ENCODE data around the gene THSD7B.
"Not testable (repeated sequence)": the region's sequence is repeated elsewhere in the genome, so short reads cannot be mapped to it uniquely, and the experiment has no call there.

THSD7B gene

DNA sequence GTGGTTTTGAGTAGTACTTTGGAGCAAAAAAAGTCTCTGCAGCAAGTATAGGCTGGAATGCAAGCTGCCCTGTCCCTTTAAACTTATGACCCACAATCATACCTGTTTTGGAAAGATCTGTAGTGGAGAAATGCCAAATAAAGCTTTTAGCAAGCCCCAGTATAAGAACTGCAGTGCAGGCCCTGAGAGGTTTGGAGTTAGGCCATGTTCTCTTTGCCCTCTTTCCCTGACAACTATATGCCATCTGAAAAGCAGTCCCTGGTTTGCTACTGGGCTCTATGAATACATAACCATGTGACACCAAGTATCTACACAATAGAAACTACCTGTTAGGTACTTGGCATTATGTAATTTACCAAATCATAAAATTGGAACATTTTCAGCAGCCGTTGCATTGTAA, 931.6 kb downstream of the THSD7B start:
- no peak overlapping the region for H3K23ac ChIP-seq (ENCODE audit: low read length)
- no peaks in the 10 kb centered on the region for H3K4me1 ChIP-seq (ENCODE audit: control insufficient read depth in 1 of 2, insufficient read depth in 2 of 2, low read length in 2 of 2)
- no peak overlapping the region for H3K4me2 ChIP-seq (ENCODE audit: low read length)
- no peaks in the 10 kb centered on the region for H3K27me3 ChIP-seq (ENCODE audit: insufficient read depth, low read length)
- no peak overlapping the region for H2BK12ac ChIP-seq (ENCODE audit: low read length)
- H3K27ac ChIP-seq (ENCODE audit: low read depth, low read length): no peak overlapping the region
- no peak overlapping the region for H3K18ac ChIP-seq (ENCODE audit: low read length)
- H3K79me1 ChIP-seq (ENCODE audit: low read length): no peaks in the 10 kb centered on the region
- H3K9ac ChIP-seq (ENCODE audit: low read length): no peak overlapping the region
- no peaks in the 10 kb centered on the region for H3K79me2 ChIP-seq (ENCODE audit: control insufficient read depth, insufficient read depth, low read length, poor library complexity)
- H3K4me3 ChIP-seq (ENCODE audit: low read depth, low read length): no peak overlapping the region
- no CpG with 5 or more reads among the region's 1 CpG for WGBS (ENCODE audit: extremely low coverage, insufficient coverage, insufficient read length)
- H2BK5ac ChIP-seq (ENCODE audit: low read depth, low read length, poor library complexity): no peak overlapping the region
- H4K8ac ChIP-seq (ENCODE audit: low read depth, low read length): no peak overlapping the region
- no peak overlapping the region for H3K4ac ChIP-seq (ENCODE audit: low read depth, low read length)
- no peak overlapping the region for H3K14ac ChIP-seq (ENCODE audit: low read length)
- H3K9me3 ChIP-seq (ENCODE audit: insufficient read depth, low read depth, low read length): no peaks in the 10 kb centered on the region
- no peak for DNase-seq
- no peak overlapping the region for H2BK120ac ChIP-seq (ENCODE audit: insufficient read depth, low read length, poor library complexity)
- H3K36me3 ChIP-seq (ENCODE audit: control insufficient read depth in 1 of 2, insufficient read depth in 2 of 2, low read length in 2 of 2): no peaks in the 10 kb centered on the region
- no peak overlapping the region for H4K12ac ChIP-seq (ENCODE audit: low read depth, low read length)
- no peak overlapping the region for H2AK5ac ChIP-seq (ENCODE audit: low read length)
- H4K91ac ChIP-seq (ENCODE audit: low read depth, low read length): no peak overlapping the region
- H2AFZ ChIP-seq (ENCODE audit: insufficient read depth, low read length, poor library complexity): no peak overlapping the region

- not testable (repeated sequence) for DNase-seq; H3K18ac ChIP-seq (ENCODE audit: low read length); H2AFZ ChIP-seq (ENCODE audit: insufficient read depth, low read length, poor library complexity); H3K79me2 ChIP-seq (ENCODE audit: control insufficient read depth, insufficient read depth, low read length, poor library complexity); H3K27me3 ChIP-seq (ENCODE audit: insufficient read depth, low read length); H2BK12ac ChIP-seq (ENCODE audit: low read length); H4K91ac ChIP-seq (ENCODE audit: low read depth, low read length); H3K9ac ChIP-seq (ENCODE audit: low read length); H3K9me3 ChIP-seq (ENCODE audit: insufficient read depth, low read depth, low read length); H3K79me1 ChIP-seq (ENCODE audit: low read length); H3K4me2 ChIP-seq (ENCODE audit: low read length); H4K8ac ChIP-seq (ENCODE audit: low read depth, low read length); H3K36me3 ChIP-seq (ENCODE audit: control insufficient read depth in 1 of 2, insufficient read depth in 2 of 2, low read length in 2 of 2); H3K4me3 ChIP-seq (ENCODE audit: low read depth, low read length); H3K27ac ChIP-seq (ENCODE audit: low read depth, low read length); H2BK120ac ChIP-seq (ENCODE audit: insufficient read depth, low read length, poor library complexity); H3K23ac ChIP-seq (ENCODE audit: low read length); H4K12ac ChIP-seq (ENCODE audit: low read depth, low read length); H3K4ac ChIP-seq (ENCODE audit: low read depth, low read length); H2BK5ac ChIP-seq (ENCODE audit: low read depth, low read length, poor library complexity); H2AK5ac ChIP-seq (ENCODE audit: low read length); H3K14ac ChIP-seq (ENCODE audit: low read length); H3K4me1 ChIP-seq (ENCODE audit: control insufficient read depth in 1 of 2, insufficient read depth in 2 of 2, low read length in 2 of 2)
- WGBS (ENCODE audit: extremely low coverage, insufficient coverage, insufficient read length): no CpG with 5 or more reads among the region's 1 CpG
Measured at GRCh38 chr2:137700250-137700649, 934.9 kb downstream of the THSD7B start.

DNA sequence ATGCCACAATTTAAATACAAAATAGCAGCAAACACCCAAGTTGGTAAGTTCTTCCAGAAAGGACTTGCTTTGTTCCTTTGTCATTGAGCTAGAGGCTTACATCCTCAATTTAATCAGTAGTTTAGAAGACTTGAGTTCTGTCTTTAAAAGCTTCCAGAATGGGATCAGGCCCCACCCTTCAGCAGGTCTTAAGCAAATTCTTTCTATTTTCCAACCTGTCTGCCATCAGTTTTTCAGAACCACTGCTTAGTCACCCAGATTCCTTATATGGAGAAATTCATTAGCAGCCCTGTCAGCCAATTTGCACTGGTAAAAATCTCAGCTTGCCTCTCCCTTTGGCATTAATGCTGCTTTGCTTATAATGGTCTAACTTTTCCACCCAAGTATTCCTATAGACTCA, 935.3 kb downstream of the THSD7B start:
- Histone ChIP-seq H2AFZ (ENCODE audit: insufficient read depth, low read length, poor library complexity) (no peak overlapping the region), H3K36me3 (ENCODE audit: control insufficient read depth in 1 of 2, insufficient read depth in 2 of 2, low read length in 2 of 2) (no peaks in the 10 kb centered on the region), H3K9me3 (ENCODE audit: insufficient read depth, low read depth, low read length) (no peaks in the 10 kb centered on the region), H3K4me2 (ENCODE audit: low read length) (no peak overlapping the region), H3K4me3 (ENCODE audit: low read depth, low read length) (no peak overlapping the region), H4K8ac (ENCODE audit: low read depth, low read length) (no peak overlapping the region), H3K23ac (ENCODE audit: low read length) (no peak overlapping the region), H4K12ac (ENCODE audit: low read depth, low read length) (no peak overlapping the region), H3K18ac (ENCODE audit: low read length) (no peak overlapping the region), H3K27me3 (ENCODE audit: insufficient read depth, low read length) (no peaks in the 10 kb centered on the region), H4K91ac (ENCODE audit: low read depth, low read length) (no peak overlapping the region), H2BK120ac (ENCODE audit: insufficient read depth, low read length, poor library complexity) (no peak overlapping the region), H2AK5ac (ENCODE audit: low read length) (no peak overlapping the region), H3K9ac (ENCODE audit: low read length) (no peak overlapping the region), H3K79me1 (ENCODE audit: low read length) (no peaks in the 10 kb centered on the region), H3K14ac (ENCODE audit: low read length) (no peak overlapping the region), H2BK12ac (ENCODE audit: low read length) (no peak overlapping the region), H3K27ac (ENCODE audit: low read depth, low read length) (no peak overlapping the region), H3K4ac (ENCODE audit: low read depth, low read length) (no peak overlapping the region), H2BK5ac (ENCODE audit: low read depth, low read length, poor library complexity) (no peak overlapping the region), H3K79me2 (ENCODE audit: control insufficient read depth, insufficient read depth, low read length, poor library complexity) (no peaks in the 10 kb centered on the region), H3K4me1 (ENCODE audit: control insufficient read depth in 1 of 2, insufficient read depth in 2 of 2, low read length in 2 of 2) (no peaks in the 10 kb centered on the region)
- peak in 1 of 2 donors; percentile 46 for DNase-seq

GRCh38 chr2:137705296-137705695, 940.0 kb downstream of the THSD7B start:
- no peak overlapping the region for H3K4me2 ChIP-seq (ENCODE audit: low read length)
- H2AFZ ChIP-seq (ENCODE audit: insufficient read depth, low read length, poor library complexity): no peak overlapping the region
- H3K9me3 ChIP-seq (ENCODE audit: insufficient read depth, low read depth, low read length): no peaks in the 10 kb centered on the region
- H4K91ac ChIP-seq (ENCODE audit: low read depth, low read length): no peak overlapping the region
- H3K79me1 ChIP-seq (ENCODE audit: low read length): no peaks in the 10 kb centered on the region
- no peaks in the 10 kb centered on the region for H3K27me3 ChIP-seq (ENCODE audit: insufficient read depth, low read length)
- peaks cover 0 to under 1% of the 10 kb centered on the region in 2 experiments for H3K4me1 ChIP-seq (ENCODE audit: control insufficient read depth in 1 of 2, insufficient read depth in 2 of 2, low read length in 2 of 2)
- no peak overlapping the region for H2BK12ac ChIP-seq (ENCODE audit: low read length)
- H2AK5ac ChIP-seq (ENCODE audit: low read length): no peak overlapping the region
- no peak overlapping the region for H3K4ac ChIP-seq (ENCODE audit: low read depth, low read length)
- H3K23ac ChIP-seq (ENCODE audit: low read length): no peak overlapping the region
- H4K8ac ChIP-seq (ENCODE audit: low read depth, low read length): no peak overlapping the region
- no peak for DNase-seq
- H4K12ac ChIP-seq (ENCODE audit: low read depth, low read length): no peak overlapping the region
- no peak overlapping the region for H3K4me3 ChIP-seq (ENCODE audit: low read depth, low read length)
- no peaks in the 10 kb centered on the region for H3K79me2 ChIP-seq (ENCODE audit: control insufficient read depth, insufficient read depth, low read length, poor library complexity)
- no peak overlapping the region for H2BK120ac ChIP-seq (ENCODE audit: insufficient read depth, low read length, poor library complexity)
- H3K27ac ChIP-seq (ENCODE audit: low read depth, low read length): no peak overlapping the region
- no peak overlapping the region for H3K9ac ChIP-seq (ENCODE audit: low read length)
- no peaks in the 10 kb centered on the region for H3K36me3 ChIP-seq (ENCODE audit: control insufficient read depth in 1 of 2, insufficient read depth in 2 of 2, low read length in 2 of 2)
- WGBS (ENCODE audit: extremely low coverage, insufficient coverage, insufficient read length): no CpG with 5 or more reads among the region's 4 CpGs
- H3K18ac ChIP-seq (ENCODE audit: low read length): no peak overlapping the region
- no peak overlapping the region for H3K14ac ChIP-seq (ENCODE audit: low read length)
- H2BK5ac ChIP-seq (ENCODE audit: low read depth, low read length, poor library complexity): no peak overlapping the region

All from trophoblast cell (in vitro differentiated cells and primary cell).